UCSD-AML1 (cell line): ENCODE data around the gene CYP4F22.
"Not testable (repeated sequence)": the region's sequence is repeated elsewhere in the genome, so short reads cannot be mapped to it uniquely, and the experiment has no call there.

Source experiments
- DNase-seq: peaks from one replicate; lab custom pipeline; 2025; ENCODE audit not compliant: unreplicated experiment; lab: John Stamatoyannopoulos, UW

CYP4F22 gene

DNA sequence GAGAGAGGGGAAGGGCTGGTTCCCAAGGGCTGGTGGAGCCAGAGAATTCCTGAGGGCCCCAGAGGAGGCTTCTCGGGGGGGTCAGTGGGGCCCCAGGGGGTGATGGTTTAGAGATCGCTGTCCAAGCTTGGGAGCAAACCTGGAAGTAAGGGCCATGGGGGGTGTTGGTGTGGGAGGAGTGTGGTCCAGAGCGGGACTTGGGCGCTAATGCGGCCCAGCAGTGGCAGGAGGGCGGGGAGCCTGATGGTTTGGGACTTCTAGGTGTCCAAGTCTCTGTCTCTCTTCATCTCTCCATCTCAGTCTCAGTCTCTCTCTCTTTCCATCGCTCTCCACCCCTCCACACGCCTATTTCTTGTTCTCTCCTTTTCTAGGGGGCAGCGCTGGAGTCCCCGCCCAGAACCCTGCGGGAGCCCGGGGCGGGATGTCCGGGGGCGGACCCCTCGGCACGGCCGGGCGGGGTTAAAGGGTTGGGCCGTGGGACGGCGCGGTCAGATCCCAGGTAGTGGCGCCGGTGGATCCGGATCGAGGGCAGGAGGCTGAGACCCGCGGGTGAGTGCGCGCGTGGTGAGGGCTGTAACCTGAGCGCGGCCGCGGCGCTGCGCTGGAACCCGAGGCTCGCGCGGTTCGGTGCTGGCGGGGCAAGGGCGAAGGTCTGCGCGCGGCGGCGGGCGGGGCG is at the start of gene CYP4F22:
Gene CYP4F22 (plus strand): TSS at position 491 of the 676 bp plus-strand sequence. CDS start 16,812 bp downstream, outside the sequence.
- no peak for DNase-seq

DNA sequence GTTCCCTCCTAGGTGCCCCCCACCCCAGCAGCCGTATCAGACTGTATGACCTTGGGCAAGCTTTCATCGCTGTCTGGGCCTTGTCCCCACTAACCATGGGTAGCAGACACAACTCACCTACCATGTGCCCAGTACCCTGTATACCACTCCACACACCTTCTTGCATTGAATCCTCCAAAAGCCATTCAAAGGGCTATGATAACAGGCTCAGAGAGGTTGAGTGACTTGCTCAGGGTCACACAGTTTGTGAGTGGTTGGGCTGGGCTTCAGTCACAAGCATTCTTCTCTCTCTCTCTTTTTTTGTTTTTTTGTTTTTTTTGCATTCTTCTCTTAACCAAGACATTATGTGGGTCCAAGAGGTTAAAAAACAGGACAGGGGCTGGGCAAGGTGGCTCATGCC is 46.6 kb upstream of the CYP4F22 start:
- DNase-seq = no peak

DNA sequence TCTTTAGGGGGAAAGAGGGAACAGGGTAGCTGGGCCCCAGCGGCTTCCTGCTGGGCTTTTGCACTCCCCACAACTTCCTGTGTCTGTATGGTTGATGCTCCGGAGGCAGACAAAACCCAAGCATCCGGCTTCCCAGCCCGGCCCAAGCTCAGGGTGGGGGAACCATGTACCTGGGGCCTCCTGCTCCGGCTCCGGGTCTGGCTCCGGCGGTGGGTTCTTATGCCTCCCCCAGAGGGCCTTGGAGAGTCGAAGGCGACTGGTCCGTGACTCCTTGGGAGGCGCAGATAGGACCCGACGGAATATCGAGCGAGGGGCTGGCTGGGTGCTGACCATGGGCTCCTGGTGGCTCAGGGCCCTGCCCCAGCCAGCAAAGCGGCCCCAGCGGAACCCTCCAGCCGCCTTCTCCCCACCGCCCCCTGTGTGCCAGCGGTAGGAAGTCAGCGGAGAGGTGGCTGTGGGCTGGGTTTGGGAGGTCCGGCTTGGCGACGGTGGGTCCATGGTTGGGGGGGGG is 44.4 kb upstream of the CYP4F22 start:
- peak; percentile 87 for DNase-seq

DNA sequence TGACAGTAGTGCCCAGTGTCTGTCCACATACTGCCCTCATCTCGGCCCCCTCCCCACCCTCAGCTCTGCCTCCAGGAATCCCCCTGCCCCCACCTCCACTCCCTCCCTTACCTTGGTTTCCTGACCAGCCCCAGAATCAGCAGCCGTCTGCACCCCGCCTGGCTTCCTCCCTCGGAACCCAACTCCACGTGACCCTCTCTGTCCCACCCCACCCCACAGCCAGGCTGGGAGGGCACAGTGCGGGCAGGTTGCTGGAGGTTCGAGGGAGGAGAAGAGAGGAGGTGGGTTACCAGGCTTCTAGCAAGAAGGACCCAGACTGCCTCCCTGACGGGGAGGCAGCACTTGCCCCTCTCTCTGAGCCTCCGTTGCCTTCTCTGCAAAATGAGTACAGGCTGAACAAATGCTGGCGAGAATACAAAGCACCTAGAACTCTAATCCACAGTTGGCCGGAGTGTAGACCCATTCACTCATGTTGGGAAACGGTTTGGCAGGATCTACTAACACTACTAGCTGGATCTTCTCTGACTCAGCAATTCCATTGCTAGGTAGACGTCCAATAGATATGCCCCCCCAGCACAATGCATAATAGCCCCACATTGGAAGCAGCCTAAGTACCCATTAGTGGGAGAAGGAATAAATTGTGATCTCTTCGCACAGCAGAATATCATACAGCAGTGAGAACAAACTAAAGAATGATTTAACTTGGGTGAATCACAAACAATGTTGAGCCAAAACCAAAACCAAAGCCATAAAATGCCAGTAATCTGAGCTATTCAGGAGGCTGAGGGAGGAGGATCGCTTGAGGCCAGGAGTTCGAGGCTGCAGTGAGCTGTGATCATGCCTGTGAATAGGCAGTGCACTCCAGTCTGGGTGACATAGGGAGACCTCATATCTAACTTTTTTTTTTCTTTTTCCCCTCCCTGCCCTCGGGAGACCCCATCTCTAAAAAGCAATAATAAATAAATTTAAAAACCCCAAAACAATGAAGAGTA is 43.6 kb upstream of the CYP4F22 start, which contains the start of gene RASAL3:
Gene RASAL3 (minus strand): TSS at position 151 of the 992 bp plus-strand sequence. CDS start 186 bp downstream, outside the sequence.
- peak; percentile 84 for DNase-seq

DNA sequence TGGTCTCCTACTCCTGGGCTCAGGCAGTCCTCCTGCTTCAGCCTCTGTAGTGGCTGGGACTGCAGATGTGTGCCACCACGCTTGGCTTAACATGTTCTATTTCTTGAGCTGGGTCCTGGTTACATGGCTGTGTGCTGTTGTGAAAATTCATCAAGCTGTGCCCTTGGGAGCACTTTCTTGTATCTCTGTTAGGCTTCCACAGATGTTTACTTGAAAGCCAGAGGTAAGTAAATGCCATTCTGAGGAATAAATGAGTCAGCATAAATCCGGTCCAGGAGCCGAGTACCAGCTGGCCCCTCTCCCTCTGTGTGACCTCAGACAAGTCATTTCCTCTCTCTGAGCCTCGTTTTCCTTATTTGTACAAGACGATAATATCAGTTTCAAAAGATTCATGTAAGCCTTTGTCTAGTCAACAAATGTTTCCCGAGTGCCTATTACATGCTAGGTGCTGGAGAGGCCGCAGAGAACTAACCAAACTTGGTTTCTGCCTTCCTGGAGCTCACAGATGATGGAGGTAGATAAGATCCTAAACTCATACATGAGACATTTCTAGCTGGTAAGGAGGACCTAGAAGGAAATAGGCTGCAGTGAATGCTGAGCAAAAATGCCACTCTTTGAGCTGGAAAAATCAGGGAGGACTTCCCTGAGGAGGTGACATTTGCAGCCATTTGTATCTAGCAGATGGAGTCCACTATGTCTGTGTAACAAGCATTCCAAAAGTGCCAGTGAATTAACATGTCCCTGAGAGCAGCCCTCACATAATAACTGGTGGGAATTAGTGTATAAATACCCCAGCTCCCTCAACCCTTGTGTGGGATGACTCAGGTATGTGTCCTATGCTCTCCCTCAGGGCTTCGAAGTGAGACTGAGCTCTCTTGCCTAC is 41.2 kb upstream of the CYP4F22 start:
- peak; percentile 71 for DNase-seq

DNA sequence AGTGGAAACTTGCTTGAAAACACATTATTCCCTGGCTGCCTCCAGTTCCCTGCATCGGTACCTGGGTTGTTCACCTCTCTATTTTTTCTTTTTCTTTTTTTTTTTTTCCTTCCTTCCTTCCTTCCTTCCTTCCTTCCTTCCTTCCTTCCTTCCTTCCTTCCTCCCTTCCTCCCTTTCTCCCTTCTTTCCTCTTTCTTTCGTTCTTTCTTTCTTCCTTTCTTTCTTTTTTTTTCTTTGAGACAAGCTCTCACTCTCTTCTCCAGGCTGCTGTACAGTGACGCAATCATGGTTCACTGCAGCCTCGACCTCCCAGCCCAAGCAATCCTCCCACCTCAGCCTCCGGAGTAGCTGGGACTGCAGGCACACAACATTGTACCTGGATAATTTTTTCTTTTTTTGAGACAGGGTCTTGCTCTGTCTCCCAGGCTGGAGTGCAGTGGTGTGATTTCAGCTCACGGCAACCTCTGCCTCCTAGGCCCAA is 40.6 kb upstream of the CYP4F22 start:
- DNase-seq = no peak

DNA sequence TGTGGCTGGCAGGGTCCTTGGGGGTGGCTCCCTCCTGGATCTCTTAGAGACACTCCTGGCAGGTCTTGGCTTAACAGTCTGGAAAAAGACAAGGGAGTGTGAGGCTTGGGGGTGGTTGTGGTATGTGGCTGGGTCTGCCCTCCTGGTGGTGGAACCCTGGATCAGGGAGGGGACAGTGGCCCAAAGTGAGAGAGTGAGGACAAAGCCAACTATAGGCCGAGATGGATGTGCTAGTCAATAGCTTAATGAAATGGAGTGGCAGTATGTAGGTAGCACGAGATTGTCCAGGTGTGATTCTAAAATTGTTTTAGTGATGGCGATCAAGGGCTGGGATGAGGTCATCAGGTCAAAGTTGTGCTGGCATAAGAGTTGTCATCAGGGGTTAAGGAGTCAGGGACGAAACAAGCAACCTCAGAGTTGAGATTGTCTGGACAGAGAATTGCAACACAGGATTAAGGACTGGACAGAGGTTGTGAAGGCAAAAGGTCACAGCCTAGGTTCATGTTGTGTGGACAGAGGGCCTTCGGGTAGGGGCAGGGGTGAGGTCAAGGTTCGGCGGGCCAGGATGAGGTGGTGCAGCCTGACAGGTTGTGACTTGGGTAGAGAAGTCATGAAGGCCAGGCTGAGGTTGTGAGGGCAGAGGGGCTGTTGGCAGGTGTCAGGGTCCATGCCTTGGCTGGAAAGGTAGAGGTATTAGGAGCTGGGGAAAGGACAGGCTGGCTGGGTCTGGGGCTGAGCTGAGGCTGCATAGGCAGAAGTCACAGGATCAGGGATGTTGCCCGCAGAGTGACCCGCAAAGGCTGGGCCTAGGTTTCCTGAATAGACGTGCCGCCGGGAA is 39.4 kb upstream of the CYP4F22 start:
- DNase-seq = peak; percentile 26

DNA sequence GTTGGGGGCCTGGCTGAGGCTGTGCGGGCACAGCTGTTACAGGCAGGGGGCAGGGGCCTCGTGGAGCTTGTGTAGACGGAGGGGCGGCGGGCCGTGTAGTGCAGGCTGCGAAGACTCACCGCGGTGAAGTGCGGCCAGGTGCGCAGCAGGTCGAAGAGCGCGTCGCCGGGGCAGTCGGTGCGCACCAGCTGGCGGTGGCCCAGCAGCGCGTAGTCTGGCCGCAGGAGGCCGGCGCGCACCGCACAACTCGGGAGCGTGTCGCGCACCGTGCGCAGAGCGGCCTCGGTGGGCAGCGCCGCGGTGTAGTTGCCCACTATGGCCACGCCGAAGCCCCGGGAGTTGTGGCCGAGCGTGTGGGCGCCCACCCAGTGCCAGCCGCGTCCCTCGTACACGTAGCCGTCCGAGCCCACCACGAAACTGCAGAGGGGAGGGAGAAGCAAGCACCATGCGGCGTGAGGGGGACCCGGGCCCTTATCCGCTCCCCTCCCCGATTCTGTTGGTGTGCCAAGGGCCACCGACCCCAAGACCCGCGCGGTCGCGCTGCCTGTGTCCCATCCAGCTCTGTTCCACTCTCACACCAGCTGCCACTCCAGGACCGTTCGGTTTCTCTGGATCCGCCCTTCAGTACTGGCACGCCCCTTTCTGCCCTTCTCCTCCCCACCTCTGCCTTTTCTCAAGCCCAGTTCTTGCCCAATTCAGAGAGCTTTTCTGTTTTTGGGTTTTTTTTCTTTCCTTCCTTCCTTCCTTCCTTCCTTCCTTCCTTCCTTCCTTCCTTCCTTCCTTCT is 38.6 kb upstream of the CYP4F22 start:
- no peak for DNase-seq

DNA sequence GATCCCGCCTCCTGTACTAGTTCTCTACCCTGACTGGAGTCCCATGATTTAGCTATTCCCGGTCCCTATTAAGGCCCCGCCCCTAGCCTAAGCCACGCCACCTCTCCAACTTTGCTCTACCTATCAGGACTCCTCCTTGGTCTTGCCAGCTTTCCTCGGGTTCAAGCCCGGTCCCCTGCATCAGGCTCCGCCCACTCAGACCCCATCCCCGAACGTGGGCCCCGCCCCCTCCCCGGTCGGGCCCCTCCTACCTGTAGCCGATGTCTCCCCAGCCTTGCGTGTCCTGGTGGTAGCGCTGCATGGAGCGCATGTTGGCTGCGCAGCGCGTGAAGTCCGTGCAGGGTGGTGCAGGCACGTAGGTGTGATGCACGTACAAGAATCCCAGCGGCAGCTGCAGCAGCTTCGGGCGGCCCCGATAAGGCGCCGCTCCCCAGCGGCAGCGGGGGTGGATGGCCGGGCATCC is 36.7 kb upstream of the CYP4F22 start:
- no peak for DNase-seq

DNA sequence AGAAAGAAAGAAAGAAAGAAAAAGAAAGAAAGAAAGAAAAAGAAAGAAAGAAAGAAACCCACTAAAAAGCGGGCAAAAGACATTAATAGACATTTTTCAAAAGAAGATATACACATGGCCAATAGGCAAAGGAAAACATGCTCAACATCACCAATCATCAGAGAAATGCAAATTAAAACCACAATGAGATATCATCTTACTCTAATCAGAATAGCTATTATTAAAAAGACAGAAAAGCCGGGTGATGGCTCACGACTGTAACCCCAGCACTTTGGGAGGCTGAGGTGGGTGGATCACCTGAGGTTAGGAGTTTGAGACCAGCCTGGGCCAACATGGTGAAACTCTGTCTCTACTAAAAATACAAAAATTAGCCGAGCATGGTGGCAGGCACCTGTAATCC is 34.5 kb upstream of the CYP4F22 start:
- not testable (repeated sequence) for DNase-seq

DNA sequence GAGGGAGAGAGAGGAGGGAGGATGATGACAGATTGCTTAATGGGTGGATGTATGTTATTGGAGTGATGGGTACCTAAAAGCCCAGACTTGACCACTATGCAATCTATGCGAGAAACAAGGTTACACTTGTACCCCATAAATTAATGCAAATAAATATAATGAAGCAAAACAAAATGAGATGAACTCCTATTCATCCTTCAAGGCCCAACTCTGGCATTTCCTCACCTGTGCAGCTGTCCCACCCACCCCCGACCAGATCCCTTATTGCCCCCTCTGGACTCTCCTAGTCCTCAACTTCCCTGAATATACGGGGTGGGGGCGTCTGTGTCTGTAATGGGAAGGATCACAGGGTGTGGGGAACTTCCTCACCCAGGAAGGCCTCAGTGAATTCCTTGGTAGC is 33.2 kb upstream of the CYP4F22 start:
- no peak for DNase-seq

DNA sequence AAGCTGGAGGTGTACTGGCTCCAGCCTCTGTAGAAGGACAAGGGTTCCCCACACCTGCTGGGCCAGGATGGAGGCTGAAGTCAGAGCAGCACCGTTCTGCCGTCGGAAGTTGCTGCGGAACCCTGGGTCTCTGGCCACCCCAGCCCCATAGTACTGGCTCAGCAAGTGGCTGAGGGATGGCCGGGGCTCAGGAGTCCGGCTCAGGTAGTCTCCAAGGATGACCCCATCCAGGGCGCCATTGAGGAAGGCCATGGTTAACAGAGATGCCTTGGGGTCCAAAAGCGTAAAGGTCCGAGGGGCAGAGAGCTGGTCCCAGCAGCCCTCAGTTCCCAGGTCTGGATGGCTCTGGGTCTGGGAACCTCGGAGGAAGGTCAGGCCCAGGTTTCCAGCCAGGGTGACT is 32.7 kb upstream of the CYP4F22 start:
- no peak for DNase-seq

DNA sequence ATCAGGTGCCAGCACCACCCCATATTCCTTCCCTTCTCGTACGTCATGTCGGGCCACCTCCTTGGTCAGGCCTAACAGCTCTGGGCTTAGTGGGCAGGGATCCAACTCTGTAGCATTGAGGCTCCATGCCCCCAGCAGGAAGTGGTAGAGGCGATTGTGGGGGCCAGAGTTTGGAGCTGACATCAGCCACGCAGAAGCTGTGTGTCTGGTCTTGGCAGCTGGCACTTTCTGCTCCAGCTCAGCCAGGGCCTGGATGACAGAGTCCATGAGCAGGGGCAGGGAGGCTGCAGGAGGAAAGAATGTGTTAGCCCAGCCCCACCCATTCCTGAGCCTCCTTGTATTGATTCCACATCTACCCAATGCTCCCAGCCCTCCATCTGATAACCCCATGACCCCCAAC is 32.0 kb upstream of the CYP4F22 start:
- no peak for DNase-seq

DNA sequence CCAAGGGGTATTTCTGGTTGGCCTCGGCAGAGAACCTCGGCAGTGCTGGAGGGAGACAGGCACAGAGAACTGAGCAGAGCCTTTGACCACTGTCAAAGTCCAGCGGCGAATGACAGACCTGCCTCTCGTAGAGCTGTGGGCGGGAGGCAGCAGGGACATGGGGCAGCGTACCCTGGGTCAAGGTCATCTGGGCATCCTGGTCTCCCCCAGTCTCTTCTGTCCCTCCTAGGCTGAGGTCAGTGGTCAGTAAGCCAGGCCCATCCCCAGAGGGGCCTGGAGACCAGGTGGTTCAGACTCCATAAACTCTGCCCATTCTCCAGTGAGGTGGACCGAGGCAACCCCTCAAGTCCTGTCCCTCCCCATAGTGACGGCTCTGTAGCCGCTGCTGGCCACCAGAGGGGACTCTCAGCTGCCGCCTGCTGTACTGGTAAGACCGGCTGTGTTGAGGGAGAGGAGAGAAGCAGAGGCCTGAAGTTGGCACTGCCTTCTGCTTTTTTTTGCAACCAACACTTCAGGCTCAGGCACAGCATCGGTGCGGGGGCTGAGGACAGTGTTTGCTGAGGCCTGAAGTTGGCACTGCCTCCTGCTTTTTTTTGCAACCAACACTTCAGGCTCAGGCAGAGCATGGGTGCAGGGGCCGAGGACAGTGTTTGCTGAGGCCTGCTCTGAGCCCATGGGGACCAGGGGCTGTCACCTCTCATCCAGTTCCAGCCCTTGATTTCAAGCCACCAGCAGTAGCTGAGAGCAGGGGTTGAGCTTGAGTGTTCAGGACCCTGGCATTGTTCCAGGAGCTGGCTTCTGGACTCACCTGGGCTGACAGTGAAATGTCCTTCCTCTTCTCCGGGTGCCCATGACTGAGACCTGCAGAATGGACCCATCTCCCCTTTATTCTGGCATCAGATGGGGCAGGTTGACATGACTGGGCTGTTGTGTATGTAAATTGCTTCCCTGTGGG is 28.7 kb upstream of the CYP4F22 start, which contains the start of gene PGLYRP2:
Gene PGLYRP2 (minus strand): TSS at position 111 of the 955 bp plus-strand sequence. CDS start 130 bp downstream, outside the sequence.
- peak; percentile 42 for DNase-seq

DNA sequence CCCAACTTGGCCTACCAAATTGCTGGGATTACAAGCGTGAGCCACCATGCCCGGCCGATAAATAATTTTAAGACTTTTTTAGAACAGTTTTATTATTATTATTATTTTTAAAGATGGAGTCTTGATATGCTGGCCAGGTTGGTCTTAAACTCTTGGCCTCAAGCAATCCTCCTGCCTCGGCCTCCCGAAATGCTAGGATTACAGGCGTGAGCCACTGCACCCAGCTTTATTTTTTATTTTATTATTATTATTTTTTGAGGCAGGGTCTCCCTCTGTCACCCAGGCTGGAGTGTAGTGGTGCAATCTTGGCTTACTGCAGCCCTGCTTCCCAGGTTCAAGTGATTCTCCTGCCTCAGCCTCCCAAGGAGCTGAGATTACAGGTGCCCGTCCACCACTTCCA is 27.3 kb upstream of the CYP4F22 start:
- DNase-seq = not testable (repeated sequence)

DNA sequence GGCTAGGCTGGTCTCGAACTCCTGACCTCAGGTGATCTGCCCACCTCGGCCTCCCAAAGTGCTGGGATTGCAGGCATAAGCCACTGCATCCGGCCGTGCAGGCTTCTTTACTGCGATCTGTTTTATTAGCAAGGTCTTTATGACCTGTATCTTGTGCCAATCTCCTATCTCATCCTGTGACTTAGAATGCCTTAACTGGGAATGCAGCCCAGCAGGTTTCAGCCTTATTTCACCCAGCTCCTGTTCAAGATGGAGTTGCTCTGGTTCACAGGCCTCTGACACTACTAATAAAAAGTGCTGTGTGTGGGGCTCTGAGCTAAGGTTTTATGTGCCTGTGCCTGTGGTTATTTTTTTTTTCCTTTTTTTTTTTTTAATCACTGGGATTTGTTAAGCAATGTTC is 22.6 kb upstream of the CYP4F22 start:
- DNase-seq = not testable (repeated sequence)

DNA sequence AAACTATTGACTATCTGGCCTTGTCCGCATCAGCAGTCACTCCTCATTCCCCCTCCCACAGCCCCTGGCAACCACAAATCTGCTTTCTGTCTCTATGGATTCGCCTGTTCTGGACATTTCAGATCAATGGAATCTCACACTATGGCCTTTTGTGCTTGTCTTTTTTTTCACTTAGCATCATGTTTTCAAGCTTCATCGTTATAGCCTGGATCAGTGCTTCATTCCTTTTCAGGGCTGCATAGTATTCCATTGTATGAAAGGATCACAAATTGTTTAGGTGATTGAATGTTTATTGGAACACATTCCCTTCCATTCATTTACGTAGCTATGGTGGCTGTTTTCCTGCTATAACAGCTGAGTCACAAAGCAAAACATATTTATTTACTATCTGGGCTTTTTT is 21.3 kb upstream of the CYP4F22 start:
- no peak for DNase-seq
